Activated effector memory CD4-positive, alpha-beta T cell treated with Interleukin-2 at 50 U/mL for 16 hours (primary cell): ENCODE data around the gene LRP1B.
"Not testable (repeated sequence)": the region's sequence is repeated elsewhere in the genome, so short reads cannot be mapped to it uniquely, and the experiment has no call there.

ENCODE experiments used
- DNase-seq: peaks from one replicate; pipeline ENCODE4 v3.0.0-alpha.2; 2020

Gene LRP1B

DNA sequence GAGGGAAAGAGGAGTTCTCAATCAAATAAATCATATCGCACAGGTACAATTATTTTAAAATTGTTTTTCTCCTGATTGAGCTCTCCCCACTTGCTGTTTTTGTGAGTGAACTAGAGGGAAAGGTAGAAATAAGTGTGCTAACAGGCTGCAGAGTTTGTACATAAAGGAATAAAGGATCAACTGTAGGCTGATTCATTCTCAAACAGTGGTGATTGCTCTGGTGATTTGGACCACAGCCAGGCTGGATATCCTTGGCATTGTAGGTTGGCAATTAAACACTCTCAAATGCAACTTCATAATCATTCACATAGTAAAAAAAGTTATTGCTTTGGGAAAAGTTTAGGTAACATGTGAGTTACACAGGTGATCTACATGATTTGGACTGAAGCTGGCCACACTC, 29.8 kb downstream of the LRP1B start:
- no peak for DNase-seq

DNA sequence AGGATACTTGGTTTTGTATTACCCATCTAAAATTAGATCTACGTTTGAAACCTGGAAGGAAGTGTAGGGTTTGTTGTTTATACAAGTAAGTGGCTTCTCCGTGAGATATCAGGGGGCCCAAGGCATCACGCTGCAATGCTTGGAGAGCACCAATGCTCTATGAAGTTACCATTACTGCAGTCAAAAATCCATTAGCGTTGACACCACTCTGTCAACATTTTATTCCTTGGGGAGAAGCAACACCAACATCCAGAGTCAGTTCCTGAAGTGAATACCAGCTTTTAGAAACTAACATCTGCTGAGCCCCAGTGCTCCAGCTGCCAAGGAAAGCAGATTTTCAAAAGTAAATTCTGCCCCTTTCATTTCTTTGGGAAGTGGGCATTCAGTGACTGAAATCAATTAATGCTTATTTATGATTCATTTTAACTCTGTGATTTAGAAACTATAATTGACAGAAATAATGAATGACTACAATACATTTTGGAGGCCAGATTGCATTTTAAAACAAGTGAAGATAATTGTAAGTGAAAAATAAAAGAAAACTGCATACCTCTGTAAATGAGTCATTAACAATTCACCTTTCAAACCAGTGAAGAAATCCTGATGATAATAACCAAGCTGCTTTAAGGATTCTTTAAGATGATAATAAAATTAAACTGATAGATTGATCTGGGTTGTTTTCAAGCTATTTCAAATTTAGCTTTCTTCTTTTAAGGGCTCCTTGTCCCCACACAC, 30.5 kb downstream of the LRP1B start:
- DNase-seq, result no peak

DNA sequence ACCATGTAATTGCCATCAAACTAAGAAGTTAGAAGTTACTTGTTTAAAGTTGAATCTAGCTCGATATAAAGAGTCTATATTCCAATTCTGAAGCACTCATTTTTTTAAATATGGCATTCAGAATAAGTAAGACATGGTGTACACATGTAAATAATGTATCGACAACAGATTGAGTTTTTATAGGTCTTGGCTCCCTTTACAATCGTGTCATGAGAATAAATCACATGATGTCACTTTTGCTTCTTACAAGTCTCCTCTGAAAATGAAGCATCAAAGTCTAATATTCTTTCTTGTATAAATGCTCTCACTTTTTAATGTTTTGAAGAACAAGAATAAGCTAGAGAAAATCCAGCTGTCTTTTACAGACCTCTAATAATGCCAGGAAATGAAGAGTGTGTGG, 33.1 kb downstream of the LRP1B start:
- DNase-seq, result no peak

DNA sequence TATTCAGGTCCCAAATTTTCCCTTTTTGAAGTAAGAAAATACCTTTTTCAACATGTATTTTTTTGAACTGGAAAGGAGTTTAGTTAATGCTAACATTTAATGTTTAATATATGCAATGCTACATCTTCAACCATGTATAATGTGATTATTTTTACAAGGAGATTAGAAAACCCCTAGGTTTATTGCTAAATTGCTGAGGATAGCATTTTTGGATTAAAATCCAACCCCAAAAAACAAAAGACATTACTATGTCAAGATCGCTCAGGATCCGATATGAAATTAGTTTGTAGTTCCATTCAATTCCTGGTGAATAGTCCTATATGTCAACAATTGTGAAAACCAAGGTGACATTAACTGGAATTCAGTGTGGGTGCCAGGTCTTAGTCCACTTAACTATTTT, 35.2 kb downstream of the LRP1B start:
- DNase-seq, result no peak

DNA sequence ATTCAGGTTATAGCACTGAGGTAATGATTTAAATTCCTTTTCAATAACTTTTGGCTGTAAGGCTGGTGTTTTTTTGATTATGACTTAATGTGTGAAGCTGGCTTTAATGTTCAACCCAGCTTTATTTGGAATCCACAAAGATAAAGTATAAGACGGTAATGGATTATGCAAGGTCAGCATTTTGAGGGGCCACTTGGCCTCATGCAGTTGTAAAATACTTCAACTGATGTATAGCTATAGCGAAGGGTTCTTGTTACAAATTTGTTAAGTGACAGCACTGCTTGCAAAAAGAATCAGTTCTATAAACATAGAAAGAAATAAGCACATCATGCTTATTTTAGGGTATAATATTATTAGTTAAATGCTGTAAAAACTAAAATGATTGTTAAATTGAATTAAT, 36.6 kb downstream of the LRP1B start:
- DNase-seq, result no peak

DNA sequence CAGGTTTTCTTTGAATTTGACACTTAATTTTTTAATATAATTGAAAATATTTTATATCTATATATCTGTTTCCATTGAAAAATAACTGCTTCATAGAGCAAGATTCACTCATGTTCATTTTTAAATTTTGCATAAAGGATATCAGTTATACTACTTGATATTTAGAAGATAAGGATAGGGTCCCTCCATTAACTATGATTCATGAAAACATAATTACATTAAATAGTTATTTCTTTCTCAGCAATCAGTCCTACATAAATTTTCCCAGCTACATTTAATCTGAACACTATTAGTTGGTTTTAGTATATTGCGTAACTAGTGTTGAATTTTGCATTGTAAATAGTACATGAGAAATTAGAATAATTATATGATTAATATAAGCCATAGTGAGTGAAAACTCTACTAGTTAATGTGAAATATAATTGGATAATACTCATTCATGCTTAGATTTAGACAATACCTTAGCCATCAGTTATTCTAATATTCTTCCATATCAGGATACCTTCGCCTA, 42.7 kb downstream of the LRP1B start:
- no peak for DNase-seq

DNA sequence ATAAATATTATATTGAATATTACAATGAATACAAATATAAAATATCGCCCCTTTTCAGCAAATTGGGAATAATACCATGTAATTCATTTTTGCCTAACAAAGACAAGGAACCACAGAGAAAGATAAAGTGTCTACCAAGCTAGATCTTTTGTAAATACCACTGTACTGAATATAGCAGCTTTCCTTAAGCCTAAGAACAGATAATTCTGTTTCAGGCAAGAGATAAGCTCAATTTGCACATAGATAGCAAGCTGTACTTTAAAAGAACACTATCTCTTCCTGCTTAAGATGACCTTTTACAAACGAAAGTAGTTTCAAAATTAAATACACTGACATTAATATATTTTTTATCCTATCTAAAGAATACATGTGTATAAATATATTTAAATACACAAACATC, 43.2 kb downstream of the LRP1B start:
- not testable (repeated sequence) for DNase-seq

DNA sequence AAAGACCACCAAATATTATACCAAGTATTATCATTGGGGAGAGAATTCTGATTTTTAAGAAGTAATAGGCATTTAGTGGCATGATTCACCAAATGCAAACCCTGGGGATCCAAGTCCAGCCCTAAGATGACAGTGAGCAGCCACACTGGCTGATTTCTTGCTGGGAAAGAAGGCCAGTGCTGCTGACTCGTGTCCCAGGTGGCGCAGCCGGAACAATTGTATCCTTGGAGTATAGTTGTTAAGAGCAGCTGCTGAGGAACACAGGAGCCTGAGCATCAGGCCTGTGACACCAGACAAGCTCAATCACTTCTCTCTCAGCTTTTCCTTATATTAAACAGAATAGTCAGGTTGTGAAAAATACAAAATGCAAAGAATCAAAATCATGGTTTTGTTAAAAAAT, 48.4 kb downstream of the LRP1B start:
- no peak for DNase-seq

DNA sequence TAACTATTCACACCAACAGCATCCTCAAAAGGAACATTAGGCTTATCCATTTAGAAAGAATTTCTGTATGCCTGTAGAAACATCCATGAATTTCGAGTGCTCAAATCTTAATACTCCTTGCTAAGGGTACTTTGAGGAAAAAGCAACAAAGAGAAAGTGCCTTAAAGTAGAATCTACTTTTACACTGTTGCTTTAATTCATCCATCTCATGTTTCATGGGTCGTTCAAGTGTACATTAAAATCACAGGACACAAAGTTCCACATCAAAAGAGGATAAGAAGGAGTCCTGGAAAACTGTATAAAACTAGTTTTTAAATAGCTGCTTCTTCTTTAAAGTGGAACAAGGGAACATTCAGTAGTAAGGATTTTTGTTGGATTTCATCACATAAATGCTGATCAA, 54.5 kb downstream of the LRP1B start:
- no peak for DNase-seq

DNA sequence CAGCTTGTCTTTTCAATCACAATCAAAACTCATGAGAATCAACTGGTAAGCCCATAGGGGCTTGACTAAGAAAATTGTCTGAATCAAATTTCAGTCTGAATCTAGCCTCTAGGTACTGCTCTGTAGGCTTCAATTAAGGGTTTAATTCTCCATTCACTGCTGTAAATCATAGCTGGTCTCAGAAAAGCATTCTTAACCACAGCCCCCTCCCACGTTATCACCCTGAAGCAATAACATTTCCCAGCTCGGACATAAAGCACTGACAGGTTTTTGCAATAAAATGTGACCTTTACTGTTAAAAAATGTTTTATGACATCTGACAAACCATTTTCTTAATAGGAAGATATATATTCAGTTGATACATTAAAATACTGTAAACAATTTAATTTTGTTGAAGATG, 55.0 kb downstream of the LRP1B start:
- DNase-seq, result no peak

DNA sequence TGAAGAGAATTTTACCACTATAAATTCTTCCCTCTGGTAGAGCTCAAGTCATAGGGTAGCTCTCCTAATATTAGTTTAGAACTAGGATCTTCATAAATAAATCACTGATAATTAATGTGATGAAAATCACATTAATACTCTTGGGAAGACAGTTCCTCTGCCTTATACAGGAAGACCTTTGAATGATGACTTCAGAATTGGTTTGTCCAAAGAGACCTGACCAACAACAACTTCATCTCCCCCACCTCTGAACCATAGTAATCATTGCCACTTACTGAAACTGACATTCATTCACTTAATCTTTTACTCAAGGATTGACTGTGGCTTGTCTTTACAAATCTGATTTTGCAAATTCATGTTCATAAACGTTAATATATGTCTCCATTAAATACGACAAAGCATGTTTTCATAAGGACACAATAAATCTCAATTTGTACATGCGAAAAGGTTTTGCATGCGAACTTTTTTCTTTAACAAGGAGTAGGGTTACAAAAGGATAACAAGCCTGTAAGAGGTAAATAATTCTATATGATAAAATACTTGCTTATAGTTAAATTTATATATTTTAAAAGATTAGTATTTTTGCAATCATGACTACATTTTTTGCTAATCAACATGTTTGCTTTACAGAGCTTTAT, 61.4 kb downstream of the LRP1B start:
- DNase-seq, result no peak

DNA sequence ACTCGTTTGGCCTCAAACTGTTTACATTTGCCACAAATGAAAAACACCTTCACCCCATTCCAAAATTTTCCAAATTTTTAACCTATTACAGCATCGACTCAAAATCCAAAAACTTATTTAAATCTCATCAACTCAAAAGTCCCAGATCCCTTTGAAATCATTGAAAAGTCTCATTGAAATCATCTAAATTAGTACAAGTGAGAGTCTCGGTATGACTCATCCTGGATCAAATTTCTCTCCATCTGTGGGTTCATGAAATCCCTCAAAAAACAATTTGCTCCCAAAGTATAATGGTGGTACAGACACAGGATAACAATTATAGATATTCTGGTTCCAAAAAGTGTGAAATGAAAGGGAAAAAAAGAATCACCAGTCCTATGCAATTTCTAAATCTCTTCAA, 65.1 kb downstream of the LRP1B start:
- no peak for DNase-seq

DNA sequence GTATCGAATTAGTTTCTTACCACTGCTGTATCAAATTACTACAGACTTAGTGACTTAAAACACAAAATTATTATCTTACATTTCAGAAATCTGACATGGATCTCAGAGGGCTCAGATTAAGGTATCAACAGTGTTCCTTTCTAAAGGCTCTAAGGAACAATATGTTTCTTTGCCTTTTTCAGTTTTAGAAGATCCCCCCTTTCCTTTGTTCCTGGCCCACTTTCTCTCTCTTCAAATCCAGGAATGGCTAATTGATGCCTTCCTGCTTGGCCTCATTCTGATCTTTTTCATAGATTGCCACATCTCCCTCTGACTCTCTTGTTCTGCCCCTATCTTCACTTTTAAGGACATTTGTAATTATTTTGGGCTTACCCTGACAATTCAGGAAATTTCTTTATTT, 65.7 kb downstream of the LRP1B start:
- DNase-seq, result no peak

DNA sequence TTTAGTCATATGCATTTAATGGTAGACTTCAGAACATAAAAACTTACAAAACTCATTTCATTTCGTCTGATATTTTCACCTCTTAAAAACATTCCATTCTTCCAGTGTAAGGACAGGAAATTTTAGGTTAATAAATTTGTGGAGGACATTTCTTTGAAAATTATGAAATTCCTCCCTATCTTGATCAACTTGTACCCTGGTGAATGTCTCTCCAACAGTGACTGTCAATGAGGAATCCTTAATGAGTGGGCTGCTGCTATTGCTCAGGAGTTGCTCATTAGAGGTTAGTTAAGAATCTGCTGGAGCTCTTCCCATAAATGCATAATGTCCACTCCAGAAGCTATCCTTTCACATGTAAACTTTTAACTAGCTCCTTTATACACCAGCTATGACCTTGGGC, 69.1 kb downstream of the LRP1B start:
- DNase-seq, result no peak

DNA sequence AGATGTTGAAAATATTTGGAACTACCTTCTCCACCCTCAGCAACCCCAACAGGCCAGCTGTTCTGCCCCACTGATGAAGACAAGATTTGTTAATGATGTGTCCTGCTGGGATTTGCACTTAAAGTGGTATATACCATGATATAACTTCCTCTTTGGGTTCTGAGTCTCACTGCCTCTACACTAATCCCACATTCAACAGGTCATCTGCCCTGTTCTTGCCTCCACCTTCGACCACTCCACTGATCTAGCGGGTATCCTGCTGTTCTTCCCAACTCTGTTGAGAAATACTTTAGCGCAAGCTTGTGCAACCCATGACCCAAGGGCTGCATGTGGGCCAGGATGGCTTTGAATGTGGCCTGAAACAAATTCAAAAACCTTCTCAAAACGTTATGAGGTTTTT, 72.7 kb downstream of the LRP1B start:
- no peak for DNase-seq

DNA sequence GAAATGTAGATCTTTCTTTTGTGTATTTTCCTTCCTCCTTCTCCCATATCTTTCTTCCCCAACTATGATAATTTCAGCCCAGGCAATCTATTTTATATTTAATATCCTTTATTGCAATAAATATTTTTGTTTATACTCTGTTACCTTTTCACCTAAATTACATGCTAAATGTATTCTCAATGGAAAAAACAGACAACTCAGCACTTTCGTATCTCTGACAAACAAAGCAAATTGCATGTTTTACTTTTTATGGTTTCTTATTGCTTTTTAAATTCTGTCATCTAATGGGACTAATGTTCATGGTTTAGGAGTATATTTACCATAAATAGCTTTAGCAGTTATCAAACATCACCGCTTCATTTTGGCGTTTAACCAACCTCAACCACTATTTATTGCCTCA, 74.0 kb downstream of the LRP1B start:
- DNase-seq, result no peak

DNA sequence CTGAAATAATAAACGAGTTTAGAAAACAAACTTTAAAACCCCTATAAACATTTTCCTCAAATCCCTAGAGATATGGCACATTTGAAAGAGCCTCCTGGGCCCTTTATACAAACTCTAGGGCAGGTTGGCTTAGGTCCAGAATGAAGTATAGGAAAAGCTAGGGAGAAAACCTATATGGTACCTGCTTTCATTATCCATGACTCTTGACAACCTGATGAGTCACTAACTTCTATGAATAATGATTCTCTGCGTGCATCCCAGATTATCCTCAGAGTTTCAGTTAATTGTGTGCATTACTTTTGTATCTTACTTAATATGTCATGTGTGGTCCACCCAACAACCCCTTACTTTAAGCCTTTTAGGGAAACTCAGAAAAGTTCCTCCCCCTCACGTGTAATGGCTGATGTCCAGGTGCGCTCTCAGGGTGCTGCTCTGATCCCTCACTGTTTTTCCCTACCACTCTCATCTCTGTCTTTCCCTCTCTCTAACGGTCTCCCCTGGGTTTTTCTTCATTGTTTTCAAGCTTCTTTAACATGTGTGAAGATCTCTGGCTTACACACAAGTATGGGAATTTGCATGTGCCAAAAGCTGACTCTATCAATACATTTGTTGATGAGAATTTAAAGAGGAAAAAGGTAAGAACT, 78.5 kb downstream of the LRP1B start:
- DNase-seq, result no peak

DNA sequence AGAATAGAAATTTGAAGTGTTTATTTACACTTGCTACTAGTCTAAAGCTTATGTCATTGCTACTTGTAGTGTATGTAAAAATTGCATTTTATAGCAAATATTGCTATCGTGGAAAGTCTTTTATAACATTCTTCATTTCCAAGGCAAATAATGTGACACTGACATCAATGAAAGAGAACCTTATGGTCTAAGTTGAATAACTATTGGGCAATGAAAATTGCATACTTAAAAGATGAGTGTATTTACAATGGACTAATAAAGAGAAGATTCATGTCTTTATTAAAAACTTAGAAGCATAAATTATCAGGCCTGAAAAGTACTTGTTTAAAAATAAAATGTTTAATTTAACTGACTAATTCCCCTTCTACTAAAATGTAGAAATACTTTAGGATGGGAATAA, 82.2 kb downstream of the LRP1B start:
- no peak for DNase-seq

DNA sequence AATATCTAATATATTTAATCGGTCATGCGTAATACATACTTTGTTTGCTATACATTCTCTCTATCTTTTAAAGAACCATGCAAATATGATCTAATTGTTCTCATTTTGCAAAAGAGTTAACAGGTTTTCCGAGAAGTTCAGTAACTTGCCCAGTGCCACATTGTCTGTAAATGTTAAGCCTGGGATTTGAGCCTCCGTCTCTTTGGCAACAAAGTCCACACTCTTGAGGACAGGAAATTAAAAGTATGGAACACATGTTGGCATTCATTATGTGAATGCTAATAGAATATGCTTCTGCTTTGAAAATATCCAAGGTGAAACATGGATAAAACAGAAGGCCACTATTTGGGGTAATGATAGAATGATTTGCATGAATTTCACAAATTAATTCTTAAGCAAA, 85.2 kb downstream of the LRP1B start:
- DNase-seq, result no peak

DNA sequence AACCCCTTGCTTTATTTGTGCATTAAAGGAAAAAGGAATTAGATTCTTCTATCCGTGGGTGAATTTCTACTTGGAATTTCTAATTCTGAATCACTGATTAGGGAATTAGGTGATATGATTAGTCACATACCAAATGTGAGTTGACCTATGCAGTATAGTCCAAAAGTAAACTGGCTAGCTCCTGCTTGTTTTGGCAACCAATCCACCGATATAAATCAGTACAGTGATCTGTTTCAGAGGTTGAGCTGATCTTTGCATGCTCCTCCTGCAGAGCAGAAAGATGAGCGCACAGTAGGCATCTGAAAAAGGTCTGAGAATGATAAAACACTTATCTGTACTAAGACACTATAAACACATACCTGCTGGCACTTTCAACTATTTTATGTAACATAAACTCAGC, 86.6 kb downstream of the LRP1B start:
- no peak for DNase-seq

DNA sequence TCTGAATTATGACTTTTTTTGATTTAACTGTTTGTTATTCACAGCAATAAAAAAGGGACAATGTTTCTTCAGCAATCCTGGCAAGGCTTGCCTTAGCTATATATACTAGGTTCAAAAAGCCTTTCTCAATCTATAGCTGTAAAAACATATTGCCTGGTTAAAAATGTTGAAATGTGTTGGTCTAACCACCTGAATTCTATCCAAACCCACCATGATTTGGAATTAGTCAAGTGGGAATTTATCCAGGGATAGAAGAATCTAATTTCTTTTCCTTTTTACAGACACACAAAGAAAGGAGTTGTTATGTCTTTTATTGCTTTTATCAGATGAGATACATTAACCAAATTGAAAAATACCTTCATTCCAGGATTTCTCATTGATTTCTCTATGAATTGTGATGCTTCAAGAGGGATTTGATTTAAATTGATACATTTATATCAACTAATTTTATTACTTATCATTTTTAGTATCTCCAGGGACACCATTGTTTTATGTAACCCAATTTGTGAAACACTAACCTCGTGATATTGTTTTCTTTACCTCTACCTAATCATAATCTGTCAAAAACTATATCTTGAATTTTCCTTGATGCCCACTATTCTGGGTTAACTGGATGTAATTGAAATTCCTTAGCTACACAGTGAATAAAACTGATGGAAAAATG, 88.1 kb downstream of the LRP1B start:
- no peak for DNase-seq

DNA sequence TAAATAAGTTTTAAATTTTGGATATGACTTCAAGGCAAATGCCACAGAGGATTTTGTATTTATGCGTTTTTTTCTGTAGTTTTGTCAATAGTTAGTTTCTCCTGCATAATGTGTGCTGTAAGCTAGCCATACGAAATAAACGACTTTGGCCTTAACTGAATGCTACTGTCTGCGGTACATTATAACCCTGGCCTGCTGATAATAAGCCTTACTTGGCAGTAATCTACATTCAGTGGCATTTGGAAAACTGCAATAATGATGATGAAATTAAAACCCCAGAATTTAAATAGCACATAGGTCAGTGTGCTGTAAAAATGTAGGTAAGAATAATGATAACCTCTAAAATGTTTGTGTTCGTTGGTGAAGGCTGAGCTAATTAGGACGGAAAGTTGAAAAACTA, 88.8 kb downstream of the LRP1B start:
- no peak for DNase-seq

DNA sequence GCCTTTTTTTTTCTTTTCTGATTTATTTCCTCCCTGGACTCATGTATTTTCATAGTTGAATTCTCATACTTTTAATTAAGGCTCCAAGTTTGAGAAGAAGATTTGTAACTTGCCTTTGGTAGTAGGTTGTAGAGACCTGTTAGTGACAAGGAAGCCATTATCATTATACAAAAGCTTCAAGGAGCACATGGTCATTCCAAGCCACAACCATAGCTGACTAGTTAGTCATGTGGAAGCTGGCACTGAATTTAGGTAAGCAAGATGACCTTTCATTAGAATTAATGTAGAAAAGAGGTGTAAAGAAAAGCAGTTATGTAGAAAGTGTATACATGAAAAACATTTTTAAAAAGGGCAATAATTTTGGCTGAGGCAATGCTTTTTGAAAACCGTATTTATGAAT, 89.7 kb downstream of the LRP1B start:
- DNase-seq, result no peak

DNA sequence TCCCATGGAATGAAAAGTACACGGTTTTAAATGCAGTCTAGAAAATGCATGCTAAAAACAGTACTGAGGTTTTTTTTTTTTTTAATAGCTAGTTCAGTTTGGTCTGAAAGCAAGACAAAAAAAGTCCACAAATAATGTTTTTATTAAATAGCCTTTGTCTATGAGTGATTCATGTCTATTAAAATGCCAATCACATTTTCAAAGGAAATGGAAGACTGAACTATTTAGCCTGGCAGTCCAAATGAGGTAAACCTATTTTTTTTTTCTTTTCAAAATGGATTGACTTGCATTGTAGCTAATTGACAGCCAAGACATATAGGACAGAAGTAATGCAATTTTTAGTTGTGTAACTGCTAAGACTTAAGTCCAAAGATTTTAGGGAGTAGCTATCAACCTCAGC, 90.3 kb downstream of the LRP1B start:
- no peak for DNase-seq
